Measurements from ENCODE around the gene BDKRB2. TPM values are rescaled to one million over a fixed set of nuclear protein-coding genes. Genes with fewer than 3 reads are reported as not detected.

Gene BDKRB2
- total RNA-seq, 1 donor from 2014 or later, result 0.57 TPM

DNA sequence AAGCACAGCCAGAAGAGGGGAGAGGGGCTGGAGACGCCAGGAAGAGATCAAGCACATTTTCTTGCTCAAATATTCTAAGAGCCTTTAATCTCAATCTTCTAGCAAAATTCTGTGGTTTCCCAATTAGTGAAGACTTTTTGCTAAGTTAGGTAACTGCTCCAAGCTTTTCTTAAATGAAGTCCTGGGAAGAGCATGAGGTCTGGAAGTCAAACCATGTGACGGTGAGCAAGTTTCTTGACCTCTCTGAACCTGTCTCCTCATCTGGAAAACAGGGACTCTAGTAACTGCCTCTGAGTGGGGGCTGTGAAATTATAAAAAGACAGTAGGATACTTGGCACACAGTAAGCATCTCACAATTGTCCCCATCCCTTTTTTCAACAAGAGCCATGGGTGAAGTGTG is 75.5 kb downstream of the BDKRB2 start:
- no peak for DNase-seq (ENCODE audit: low spot score)
- intact Hi-C loops (cut with DNase I), result no loop called here

DNA sequence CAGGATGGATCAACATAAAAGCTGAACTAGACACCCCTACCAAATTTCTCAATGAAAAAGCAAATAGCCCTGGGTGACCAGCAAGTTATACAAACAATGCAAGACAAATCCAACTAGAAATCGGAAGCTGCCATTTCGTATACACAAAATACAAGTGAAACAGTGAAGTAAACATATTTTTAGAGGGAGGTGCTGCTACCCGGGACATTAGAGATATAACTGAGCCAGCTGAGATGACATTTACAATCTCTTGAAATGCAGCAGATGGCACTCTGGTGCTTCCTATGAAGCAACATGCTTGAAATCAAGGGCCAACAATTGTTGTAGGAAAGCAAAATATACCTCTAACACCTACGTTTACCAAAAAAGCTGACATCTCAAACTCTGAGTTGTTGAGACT is 76.8 kb downstream of the BDKRB2 start:
- no peak for DNase-seq (ENCODE audit: low spot score)
- intact Hi-C loops (cut with DNase I), result no loop called here

DNA sequence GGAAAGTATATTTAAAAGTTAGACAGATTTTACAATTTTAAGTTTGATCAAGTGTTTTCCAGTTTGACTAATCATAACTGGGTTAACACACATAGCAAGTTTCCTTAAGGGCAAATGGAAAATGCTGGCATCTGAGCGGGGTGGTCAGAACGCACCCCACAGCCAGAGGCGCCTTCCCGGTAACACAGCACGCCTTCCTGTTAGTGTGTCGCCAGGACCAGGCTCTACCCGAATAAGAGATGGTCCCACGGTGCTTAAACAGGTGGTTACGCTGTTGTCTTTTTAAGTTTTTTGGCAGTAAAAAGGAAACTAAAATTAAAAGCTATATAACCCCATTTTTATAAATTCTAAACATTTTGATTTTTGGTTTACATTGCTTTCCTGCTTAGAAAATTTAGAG is 79.4 kb downstream of the BDKRB2 start:
- DNase-seq (ENCODE audit: low spot score), result no peak
- intact Hi-C loops (cut with DNase I), result no loop called here

DNA sequence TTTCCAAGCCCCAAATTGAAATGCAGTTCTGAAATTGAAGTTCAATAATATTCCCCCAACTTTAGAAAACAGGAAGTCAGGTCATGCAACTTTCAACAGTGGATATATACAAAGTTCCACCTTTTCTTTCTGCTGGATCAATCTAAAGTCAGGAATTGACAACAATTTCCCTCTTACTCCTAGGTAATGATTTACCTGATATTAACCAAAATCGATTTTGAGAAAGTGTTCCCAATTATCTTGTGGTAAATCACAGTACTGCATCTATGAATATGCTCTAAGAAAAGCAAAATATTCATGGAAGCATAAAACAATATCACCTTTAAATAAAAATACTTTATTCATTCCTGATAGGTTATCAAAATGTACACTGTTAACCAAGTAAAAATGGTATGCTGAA is 79.8 kb downstream of the BDKRB2 start:
- intact Hi-C loops (cut with DNase I), result no loop called here
- DNase-seq (ENCODE audit: low spot score), result no peak

DNA sequence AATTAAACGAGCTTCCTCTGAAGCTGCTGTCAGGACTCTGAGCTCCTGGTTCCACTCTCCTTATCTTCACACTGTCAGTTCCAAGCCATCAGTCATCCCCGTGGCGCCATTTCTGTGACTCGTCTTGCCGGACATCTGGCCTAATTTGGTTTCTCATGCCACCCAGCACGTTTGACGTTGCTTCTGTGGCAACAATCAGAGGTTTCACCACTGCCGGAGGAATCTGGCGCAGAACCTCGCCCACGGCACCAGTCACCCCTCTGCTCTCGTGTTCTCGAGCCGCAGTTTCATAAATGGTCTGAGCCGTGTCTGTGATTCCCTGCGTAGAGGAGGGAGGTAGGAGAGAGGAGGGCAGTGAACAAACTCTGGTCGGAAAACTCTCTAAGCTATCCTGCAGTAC is 81.0 kb downstream of the BDKRB2 start:
- intact Hi-C loops (cut with DNase I), result no loop called here

DNA sequence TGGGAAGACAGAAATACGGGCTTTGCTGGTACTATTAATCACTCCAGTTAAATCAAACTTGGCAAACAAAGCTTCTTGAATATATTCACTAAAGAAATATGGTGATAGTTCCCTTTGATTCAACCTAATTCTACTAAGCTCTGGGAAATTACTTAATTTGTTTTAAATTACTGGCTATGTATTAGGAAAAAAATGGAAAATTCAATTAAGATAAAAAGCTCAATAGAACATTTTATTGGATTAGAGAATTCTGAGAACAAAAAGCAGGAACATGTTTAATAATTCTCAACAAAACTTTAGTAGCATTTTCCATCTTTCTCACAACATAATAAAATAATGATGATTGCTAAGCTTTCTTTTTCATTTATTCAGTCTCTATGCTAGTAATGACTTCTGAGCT is 81.6 kb downstream of the BDKRB2 start:
- no peak for DNase-seq (ENCODE audit: low spot score)
- intact Hi-C loops (cut with DNase I), result no loop called here

More for the DNA sequence above, 81.0 kb downstream of the BDKRB2 start:
- DNase-seq (ENCODE audit: low spot score), result no peak

DNA sequence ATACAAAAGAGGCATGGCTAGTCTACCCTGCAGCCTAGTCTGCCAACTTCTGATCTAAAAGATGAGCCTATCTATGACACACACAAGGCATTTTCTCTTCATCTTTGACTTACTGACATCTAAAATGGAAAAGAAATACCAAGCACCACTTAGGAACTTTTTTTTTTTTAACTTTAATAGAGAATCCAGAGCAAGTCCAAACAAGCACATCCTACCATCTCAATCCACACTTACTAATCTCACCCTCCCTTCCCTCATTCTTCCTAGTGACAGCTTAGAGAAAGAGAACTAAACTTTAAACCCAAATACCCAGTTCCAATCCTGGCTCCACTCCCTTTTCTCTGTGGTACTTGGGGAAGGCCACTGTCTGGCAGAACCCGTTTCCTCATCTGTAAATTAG is 83.2 kb downstream of the BDKRB2 start:
- intact Hi-C loops (cut with DNase I), result no loop called here
- no peak for DNase-seq (ENCODE audit: low spot score)

Other genes with a start within 250 kb of the BDKRB2 start
- 18.9 TPM for gene C14orf132, start 165.5 kb upstream of the BDKRB2 start, total RNA-seq
- gene BDKRB1, start 51.4 kb downstream of the BDKRB2 start, total RNA-seq, result not detected
- 14.2 TPM for gene ATG2B, start 158.5 kb downstream of the BDKRB2 start, total RNA-seq
- 14.6 TPM for gene GSKIP, start 158.7 kb downstream of the BDKRB2 start, total RNA-seq
- 0.62 TPM for gene AK7, start 187.3 kb downstream of the BDKRB2 start, total RNA-seq

Data from cardiac septum (tissue), 1 donor.